Stimulated activated CD8-positive, alpha-beta memory T cell treated with anti-CD3 and anti-CD28 coated beads, Interleukin-4, amount 100 ng/mL, for 4 hours (primary cell): ENCODE data around the gene KRT33B.

Source experiments
- DNase-seq, 2 donors: peaks; one replicate each; pipeline ENCODE4 v3.0.0-alpha.2; 2020; ENCODE audit warnings: low read depth in 2 of 2, low spot score in 1 of 2

The KRT33B gene

GRCh38 chr17:41325611-41326010 lies 44.0 kb downstream of the KRT33B start:
- no peak for DNase-seq

GRCh38 chr17:41325126-41325525 lies 44.5 kb downstream of the KRT33B start:
- no peak for DNase-seq

- no peak for DNase-seq
Observed at GRCh38 chr17:41324180-41325075, 45.2 kb downstream of the KRT33B start.

GRCh38 chr17:41322903-41323895 lies 46.4 kb downstream of the KRT33B start:
- DNase-seq = no peak

GRCh38 chr17:41322094-41322902 lies 47.3 kb downstream of the KRT33B start:
- DNase-seq = no peak

GRCh38 chr17:41318231-41318630 lies 51.4 kb downstream of the KRT33B start:
- DNase-seq = no peak

GRCh38 chr17:41315814-41316445 lies 53.7 kb downstream of the KRT33B start:
- DNase-seq = no peak

- DNase-seq = no peak
Observed at GRCh38 chr17:41315204-41315794, 54.3 kb downstream of the KRT33B start, which contains the start of gene KRTAP17-1. Gene KRTAP17-1, minus strand, starts transcription at chr17:41315710. Its CDS starts 60 bp downstream, at chr17:41315650.
